ENCODE measurements around the gene CLSTN2. TPM values are rescaled to one million over a fixed set of nuclear protein-coding genes. Genes with fewer than 3 reads are reported as not detected.

CLSTN2 gene
- total RNA-seq, 2 donors from 2014 or later: 3.5 to 60.3 TPM

DNA sequence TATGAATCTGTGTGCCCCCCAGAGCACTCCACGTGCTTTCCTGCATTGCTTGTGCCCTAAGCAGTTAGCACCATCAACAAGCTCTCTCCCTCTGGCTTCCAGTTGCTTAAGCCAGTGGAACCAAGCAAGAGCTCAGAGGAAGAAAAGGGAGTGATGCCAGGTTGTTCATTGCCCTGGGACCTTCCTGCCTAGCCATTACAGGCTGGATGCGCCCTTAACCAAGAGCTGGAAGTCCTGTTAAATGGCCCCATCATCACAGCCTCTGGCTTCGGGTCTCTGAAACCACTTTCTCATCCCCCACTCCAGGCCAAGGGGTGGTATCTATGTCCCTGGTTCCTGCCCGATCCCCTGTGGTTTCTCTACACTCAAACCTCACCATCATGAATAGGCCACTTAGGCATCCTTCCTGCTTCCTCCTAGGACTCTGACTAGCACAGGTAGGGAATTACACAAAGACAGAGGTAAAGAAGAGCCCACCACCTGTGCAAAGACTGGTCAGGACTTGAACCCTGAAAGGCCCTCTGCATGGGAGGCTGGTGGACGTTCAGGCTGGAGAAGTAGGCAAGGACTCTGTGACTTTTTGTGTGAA lies 433.3 kb downstream of the CLSTN2 start:
- WGBS: 88% methylated on average over 5 of the region's 5 CpGs
- Histone ChIP-seq H3K27me3 (replicated peaks; ENCODE audit: insufficient read depth) (no peaks in the 10 kb centered on the region), H3K9me3 (no peaks in the 10 kb centered on the region), H3K4me3 (no peak overlapping the region), H3K4me1 (replicated peaks) (no peaks in the 10 kb centered on the region), H3K27ac (no peak overlapping the region), H3K36me3 (no peaks in the 10 kb centered on the region)
- intact Hi-C loops (cut with DNase I): no loop called here
- DNase-seq (ENCODE audit: low spot score): no peak
- TF ChIP-seq POLR2AphosphoS5 (IDR thresholded peaks at IDR 0.05) (no peak), POLR2A (IDR thresholded peaks at IDR 0.05) (no peak)
- TF ChIP-seq, protein P1, sequence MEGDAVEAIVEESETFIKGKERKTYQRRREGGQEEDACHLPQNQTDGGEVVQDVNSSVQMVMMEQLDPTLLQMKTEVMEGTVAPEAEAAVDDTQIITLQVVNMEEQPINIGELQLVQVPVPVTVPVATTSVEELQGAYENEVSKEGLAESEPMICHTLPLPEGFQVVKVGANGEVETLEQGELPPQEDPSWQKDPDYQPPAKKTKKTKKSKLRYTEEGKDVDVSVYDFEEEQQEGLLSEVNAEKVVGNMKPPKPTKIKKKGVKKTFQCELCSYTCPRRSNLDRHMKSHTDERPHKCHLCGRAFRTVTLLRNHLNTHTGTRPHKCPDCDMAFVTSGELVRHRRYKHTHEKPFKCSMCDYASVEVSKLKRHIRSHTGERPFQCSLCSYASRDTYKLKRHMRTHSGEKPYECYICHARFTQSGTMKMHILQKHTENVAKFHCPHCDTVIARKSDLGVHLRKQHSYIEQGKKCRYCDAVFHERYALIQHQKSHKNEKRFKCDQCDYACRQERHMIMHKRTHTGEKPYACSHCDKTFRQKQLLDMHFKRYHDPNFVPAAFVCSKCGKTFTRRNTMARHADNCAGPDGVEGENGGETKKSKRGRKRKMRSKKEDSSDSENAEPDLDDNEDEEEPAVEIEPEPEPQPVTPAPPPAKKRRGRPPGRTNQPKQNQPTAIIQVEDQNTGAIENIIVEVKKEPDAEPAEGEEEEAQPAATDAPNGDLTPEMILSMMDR (IDR thresholded peaks at IDR 0.05): no peak

DNA sequence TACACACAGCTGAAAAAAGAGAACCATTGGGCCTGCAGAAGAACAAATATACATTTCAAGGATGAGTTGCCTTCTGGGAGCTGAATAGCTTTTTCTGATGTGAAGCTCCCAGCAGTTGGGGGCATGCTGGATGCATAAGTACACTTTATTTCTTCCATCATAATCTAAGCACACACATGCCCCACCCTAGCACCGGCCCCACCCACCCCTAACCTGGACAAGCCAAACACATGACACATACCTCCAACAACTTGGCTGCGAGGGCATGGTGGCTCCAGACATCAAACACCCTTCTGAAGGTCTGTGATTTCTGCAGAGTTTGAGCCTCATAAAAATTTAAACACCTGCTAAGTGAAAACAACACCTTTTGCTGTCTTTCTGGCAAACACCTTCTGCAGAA lies 435.7 kb downstream of the CLSTN2 start:
- no peak for DNase-seq (ENCODE audit: low spot score)
- Histone ChIP-seq H3K27me3 (replicated peaks; ENCODE audit: insufficient read depth) (no peaks in the 10 kb centered on the region), H3K9me3 (no peaks in the 10 kb centered on the region), H3K27ac (no peak overlapping the region), H3K4me1 (replicated peaks) (no peaks in the 10 kb centered on the region), H3K4me3 (no peak overlapping the region), H3K36me3 (no peaks in the 10 kb centered on the region)
- intact Hi-C loops (cut with DNase I): no loop called here
- 26% methylated on average over 2 of the region's 2 CpGs for WGBS
- TF ChIP-seq, protein P1 (IDR thresholded peaks at IDR 0.05): no peak
- TF ChIP-seq POLR2AphosphoS5 (IDR thresholded peaks at IDR 0.05): no peak
- TF ChIP-seq POLR2A (IDR thresholded peaks at IDR 0.05): no peak

DNA sequence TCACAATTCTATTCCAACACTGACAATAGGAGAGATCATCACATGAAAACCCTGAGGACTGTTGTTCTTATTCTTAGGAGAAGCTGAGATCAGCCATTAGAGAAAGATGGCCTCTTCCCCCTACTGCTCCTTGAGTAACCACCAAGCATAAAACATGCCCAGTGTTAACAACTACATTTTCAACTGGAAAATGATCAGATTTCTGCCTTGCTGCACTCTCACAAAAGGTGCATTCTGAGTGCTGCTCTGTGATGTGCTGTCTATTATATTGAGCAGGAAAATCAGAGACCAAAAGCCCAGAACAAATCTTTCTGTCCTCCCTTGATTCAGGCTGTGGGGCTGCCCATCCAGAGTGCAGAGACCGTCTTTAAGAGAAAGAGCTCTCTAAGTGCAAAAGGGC lies 438.2 kb downstream of the CLSTN2 start:
- WGBS: 95% methylated on average over 1 of the region's 1 CpG
- no peak for TF ChIP-seq POLR2AphosphoS5 (IDR thresholded peaks at IDR 0.05)
- TF ChIP-seq, protein P1 (IDR thresholded peaks at IDR 0.05): no peak
- TF ChIP-seq POLR2A (IDR thresholded peaks at IDR 0.05): no peak
- no peak for DNase-seq (ENCODE audit: low spot score)
- Histone ChIP-seq H3K27ac (no peak overlapping the region), H3K9me3 (no peaks in the 10 kb centered on the region), H3K4me1 (replicated peaks) (no peaks in the 10 kb centered on the region), H3K27me3 (replicated peaks; ENCODE audit: insufficient read depth) (no peaks in the 10 kb centered on the region), H3K4me3 (no peak overlapping the region), H3K36me3 (no peaks in the 10 kb centered on the region)
- intact Hi-C loops (cut with DNase I): no loop called here

DNA sequence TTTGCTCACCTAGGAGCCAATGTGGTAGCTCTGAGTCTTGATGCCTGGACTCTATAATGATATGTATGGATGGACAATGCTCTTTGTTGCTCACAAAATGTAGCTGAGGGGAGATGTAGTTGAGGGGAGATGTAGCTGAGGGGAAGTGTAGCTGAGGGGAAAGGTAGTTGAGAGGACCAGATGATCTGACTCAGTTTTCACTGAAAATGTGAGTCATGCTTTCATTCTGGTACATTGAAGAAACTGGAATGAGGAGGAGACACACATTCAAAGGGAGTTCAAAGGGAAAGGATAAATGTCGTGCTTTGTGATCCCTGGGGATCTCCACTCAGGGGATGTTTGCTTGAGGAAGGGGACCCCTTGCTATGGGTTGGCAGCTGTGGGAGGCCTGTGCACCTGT lies 440.0 kb downstream of the CLSTN2 start:
- H3K36me3 ChIP-seq: no peaks in the 10 kb centered on the region
- H3K4me1 ChIP-seq (replicated peaks): no peaks in the 10 kb centered on the region
- H3K27me3 ChIP-seq (replicated peaks; ENCODE audit: insufficient read depth): no peaks in the 10 kb centered on the region
- no peak for DNase-seq (ENCODE audit: low spot score)
- H3K4me3 ChIP-seq: no peak overlapping the region
- 57% methylated on average over 1 of the region's 1 CpG for WGBS
- no peak overlapping the region for H3K27ac ChIP-seq
- no peak for TF ChIP-seq POLR2AphosphoS5 (IDR thresholded peaks at IDR 0.05)
- TF ChIP-seq POLR2A (IDR thresholded peaks at IDR 0.05): no peak
- TF ChIP-seq, protein P1 (IDR thresholded peaks at IDR 0.05): no peak
- no peaks in the 10 kb centered on the region for H3K9me3 ChIP-seq
- intact Hi-C loops (cut with DNase I): no loop called here

DNA sequence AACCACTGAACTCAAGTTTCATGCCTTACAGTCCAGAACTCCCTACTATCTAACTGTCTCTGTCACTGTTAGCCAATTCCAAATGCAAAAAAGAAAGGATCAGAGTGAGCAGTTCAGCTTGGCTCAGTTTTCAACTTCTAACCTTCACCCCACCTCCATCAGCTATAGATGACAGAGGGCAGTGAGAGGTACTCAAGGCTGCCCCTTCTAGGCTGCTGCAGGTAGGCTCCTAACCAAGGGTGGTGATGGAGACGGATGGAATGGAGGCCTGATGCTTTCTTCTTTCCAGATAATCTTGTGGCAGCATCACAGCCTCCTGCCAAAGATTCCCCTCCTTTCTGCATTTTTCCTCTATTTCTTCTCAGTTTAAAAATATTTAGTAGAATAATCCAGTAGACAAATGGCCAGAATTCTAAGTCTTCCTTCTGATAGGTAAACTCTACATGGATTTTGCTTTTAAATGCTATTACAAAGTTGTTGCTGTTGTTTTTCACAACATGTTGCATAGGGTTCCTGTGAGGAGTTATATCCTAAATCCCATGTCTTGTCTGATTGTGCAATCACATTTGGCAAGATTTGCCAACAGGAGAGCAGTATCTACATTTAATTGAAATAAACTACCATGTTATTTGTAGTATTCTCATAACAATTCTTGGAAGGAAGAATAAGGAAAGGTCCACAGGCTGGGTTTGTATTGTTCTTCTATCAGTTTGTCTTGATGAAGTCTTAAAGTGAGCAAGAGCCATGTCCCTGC lies 441.3 kb downstream of the CLSTN2 start:
- no peak overlapping the region for H3K4me3 ChIP-seq
- DNase-seq (ENCODE audit: low spot score): no peak
- 86% methylated on average over 1 of the region's 1 CpG for WGBS
- H3K27ac ChIP-seq: no peak overlapping the region
- TF ChIP-seq POLR2A (IDR thresholded peaks at IDR 0.05) (no peak), POLR2AphosphoS5 (IDR thresholded peaks at IDR 0.05) (no peak)
- TF ChIP-seq, protein P1 (IDR thresholded peaks at IDR 0.05): no peak
- intact Hi-C loops (cut with DNase I): no loop called here
- no peaks in the 10 kb centered on the region for H3K9me3 ChIP-seq
- H3K27me3 ChIP-seq (replicated peaks; ENCODE audit: insufficient read depth): no peaks in the 10 kb centered on the region
- no peaks in the 10 kb centered on the region for H3K4me1 ChIP-seq (replicated peaks)
- H3K36me3 ChIP-seq: no peaks in the 10 kb centered on the region

Data from prostate gland (tissue), 2 donors.